ENCODE measurements around the gene GPR4.
"Not testable (repeated sequence)": the region's sequence is repeated elsewhere in the genome, so short reads cannot be mapped to it uniquely, and the experiment has no call there.

Gene GPR4

DNA sequence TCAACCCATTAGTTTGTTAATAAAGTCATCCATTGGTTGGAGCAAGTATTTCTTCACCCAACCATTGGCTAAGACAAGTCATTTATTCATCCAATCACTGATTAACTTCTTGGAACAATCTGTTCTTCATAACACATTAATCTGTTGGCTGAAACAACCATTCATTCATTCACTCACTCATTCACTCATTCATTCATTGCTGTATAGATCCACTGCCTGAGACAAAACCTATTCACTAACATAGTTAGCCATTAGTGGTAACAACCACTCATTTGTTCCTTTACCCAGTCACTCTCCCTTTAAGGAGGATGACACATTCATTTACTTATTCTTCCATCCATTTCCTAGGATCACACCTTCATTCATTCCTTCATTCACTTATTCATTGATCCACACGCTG lies 22.0 kb upstream of the GPR4 start:
- no peak for DNase-seq (ENCODE audit: low read depth in 2 of 2)

DNA sequence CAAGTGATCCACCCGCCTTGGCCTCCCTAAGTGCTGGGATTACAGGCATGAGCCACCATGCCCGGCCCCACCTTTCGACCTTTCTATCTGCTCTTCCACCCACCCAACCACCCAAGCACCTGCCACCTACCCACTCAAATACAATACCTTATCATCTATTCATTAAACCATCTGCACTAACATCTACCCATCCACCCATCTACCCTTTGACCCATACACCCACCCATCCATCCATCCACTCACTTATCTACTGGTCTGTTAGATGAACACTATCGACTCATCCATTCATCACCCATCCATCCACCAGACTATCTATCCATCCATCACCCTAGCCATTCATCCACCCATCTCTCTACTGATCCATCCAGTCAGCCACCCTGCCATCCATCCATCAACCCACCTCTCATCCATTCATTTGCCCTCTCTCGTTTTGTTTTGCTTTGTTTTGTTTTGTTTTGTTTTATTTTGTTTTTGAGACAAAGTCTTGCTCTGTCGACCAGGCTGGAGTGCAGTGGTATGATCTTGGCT lies 20.0 kb upstream of the GPR4 start:
- DNase-seq (ENCODE audit: low read depth in 2 of 2), result no peak

DNA sequence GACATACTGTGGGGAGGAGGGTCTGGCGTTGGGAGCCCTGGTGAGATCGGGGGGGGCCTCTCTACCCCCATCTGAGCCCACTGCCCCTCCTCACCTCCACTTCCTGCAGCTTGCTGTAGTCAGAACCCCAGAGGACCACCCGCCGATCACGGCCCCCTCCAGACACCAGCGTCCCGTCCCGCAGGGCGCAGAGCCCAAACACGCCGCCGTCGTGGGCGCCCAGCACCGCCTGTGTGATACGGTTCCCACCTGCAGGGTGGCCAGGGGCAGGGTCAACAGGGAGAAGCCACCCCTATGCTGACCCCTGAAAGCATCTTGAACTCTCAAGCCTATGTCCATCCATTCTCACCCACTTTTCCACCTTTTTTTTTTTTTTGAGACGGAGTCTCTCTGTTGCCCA lies 19.4 kb upstream of the GPR4 start:
- no peak for DNase-seq (ENCODE audit: low read depth in 2 of 2)

DNA sequence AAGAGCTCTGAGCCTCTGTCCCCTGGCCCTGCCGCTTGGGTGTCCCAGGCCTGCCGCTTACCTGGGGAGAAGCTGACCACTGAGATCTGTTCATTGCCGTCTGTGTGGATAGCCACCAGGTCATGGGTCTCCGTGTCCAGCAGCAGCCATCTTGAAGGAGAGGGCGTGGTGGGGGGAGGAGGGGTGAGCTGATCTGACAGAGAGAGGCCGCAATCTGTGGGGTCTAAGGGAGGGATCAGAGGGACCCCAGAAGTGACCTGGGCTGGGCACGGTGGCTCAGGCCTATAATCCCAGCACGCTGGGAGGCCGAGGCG lies 14.6 kb upstream of the GPR4 start:
- no peak for DNase-seq (ENCODE audit: low read depth in 2 of 2)

DNA sequence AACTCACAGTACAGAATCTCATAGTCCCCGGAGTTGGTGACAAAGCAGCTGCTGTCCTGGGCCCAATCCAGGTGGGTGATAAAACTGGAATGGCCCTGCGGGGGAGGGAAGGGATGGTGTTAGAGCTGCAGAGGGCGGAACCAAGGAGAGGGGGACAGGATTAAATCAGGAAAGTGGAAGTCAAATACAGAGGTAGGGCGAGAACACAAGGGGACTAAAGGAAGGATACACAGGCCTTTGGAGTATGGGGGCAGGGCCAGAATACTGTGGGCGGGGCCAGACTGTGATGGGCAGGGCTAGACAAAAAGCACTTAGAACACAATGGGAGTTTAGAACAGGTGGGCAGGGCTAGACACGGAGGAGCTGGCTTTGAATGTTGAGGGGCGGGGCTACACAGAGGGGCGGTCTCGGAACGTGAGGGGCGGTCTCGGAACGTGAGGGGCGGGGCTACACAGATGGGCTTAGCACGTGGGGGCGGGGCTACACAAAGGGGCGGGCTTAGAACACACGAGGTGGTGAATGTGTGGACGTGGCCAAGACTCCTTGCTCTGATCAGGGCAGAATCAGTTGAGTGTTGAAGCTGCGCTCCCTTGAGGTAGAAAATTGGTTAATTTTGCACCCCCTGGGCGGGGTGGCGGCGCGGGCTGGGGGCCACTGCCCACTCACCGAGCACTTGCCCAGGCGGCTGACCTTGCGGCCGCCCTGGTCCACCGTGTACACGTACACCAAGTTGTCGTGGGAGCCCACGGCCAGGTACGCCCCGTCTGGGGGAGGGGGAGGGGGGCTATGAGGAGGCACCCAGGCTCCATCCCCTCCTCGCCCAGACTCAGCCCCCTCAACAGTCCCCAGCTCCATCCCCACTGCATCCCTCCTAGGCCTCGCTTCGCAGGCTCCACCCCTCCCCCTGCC lies 14.0 kb upstream of the GPR4 start:
- peak; percentile 47 to 68 for DNase-seq (ENCODE audit: low read depth in 2 of 2)

DNA sequence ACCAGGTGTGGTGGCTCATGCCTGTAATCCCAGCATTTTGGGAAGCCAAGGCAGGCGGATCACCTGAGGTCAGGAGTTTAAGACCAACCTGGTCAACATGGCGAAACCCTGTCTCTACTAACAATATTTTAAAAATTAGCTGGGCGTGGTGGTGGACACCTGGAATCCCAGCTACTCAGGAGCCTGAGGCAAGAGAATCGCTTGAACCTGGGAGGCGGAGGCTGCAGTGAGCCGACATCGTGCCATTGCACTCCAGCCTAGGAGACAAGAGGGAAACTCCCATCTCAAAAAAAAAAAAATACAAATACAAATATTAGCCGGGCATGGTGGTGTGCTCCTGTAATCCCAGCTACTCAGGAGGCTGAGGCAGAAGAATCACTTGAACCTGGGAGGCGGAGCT lies 13.0 kb upstream of the GPR4 start:
- not testable (repeated sequence) for DNase-seq (ENCODE audit: low read depth in 2 of 2)

DNA sequence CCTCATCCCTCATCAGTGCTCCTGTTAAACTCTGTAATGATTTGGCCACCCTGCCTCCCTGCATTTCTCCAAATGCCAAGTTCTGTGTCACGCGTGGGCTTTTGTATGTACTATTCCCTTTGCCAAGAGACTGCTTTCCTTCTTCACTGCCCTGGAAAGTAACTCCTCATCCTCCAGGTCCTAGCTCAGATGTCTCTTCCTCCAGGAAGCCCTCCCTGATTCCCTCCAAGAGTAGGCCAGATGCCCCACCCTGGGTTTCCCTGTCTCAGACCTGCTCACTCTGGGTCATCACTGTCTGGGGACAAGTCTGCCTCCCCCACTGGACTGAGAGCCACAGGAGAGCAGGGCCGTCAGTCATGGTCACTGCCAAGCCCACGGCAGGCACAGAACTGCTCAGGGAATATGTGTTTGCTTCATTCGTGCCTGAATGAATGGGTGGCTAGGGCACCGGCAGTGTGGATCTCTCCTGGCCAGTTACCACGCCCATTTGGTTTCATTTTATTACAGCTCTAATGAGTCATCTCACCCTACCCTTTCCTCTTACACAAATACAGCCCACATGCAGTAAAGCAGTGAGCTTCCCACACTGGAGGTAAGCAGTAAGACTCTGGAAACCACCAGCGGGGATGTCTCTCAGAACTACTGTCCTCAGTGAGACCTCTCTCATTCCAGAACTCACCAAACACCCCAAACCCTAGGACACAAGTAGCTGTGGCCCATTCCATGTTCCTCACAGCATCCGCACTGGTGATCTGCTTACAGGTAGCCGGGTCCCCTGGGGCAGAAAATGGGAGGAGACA lies 12.1 kb upstream of the GPR4 start:
- DNase-seq (ENCODE audit: low read depth in 2 of 2), result no peak

DNA sequence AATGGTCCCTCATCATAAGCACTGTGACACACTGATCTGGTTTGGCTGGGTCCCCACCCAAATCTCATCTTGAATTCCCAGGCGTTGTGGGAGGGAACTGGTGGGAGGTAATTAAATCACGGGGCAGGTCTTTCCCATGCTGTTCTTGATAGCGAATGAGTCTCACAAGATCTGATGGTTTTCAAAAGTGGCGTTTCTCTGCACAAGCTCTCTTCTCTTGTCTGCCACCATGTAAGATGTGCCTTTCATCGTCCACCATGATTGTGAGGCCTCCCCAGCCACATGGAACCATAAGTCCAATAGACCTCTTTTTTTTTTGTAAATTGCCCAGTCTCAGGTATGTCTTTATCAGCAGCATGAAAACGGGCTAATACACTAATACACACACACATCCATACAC lies 6.9 kb upstream of the GPR4 start:
- no peak for DNase-seq (ENCODE audit: low read depth in 2 of 2)

DNA sequence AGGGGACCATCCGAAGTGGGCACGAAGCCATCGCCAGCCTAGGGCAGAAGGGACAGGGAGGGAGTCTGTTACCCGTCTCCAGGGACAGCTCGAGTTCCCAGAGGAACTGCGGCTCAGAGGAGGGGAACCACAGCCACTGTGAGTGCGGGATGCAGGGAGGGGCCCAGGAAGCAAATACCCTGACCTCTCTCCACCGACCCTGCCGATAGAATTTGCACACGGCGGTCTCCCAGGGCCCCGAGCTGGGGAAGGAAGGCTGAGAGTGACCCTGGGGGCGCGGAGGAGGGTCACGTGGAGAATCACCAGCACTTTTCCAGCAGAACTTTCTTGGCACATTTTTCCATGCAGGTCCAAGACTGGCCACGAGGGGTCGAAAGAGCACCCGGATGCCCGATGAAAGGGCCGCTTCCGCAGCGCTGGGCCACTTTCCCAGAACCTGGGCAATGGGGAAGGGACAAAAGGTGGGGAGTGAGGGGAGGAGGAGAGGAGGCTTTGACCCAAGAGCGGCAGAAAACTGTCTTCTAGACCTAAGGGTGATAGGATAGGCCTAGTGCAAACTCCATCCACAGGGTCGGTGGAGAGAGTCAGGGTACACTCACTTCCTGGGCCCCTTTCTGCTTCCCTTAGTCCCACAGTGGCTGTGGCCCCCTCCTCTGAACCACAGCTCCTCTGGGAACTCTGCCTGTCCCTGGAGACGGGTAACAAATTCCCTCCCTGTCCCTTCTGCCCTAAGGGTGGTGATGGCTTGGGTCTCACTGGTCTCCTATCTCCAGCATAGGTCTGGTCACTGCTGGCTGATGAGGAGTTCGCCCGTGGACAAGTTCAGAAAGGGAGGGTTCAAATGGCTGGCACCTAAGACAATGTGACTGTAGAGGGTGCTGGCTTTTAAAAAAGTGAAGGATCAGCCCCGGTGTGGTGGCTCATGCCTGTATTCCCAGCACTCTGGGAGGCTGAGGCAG lies 5.3 kb upstream of the GPR4 start:
- DNase-seq (ENCODE audit: low read depth in 2 of 2), result no peak

DNA sequence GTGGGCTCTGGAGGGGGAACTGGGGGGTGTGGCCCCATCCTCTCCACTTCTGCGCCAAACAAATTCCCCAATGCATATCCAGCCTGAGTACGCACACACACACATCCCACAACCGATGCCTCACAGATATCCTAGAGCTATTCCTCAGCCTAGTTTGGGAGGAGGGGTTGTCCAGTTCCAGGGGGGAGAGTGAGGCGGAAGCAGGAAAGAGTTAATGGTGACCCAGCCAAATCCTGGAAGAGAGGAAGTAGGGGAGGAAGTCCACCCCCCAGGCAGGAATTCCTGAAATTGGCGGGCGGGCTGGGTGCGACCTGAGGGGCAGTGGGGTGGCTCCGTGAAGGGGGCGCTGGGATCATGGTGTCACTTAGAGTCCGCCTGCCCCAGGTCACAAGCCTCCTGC lies 897 bp downstream of the GPR4 start:
- no peak for DNase-seq (ENCODE audit: low read depth in 2 of 2)

DNA sequence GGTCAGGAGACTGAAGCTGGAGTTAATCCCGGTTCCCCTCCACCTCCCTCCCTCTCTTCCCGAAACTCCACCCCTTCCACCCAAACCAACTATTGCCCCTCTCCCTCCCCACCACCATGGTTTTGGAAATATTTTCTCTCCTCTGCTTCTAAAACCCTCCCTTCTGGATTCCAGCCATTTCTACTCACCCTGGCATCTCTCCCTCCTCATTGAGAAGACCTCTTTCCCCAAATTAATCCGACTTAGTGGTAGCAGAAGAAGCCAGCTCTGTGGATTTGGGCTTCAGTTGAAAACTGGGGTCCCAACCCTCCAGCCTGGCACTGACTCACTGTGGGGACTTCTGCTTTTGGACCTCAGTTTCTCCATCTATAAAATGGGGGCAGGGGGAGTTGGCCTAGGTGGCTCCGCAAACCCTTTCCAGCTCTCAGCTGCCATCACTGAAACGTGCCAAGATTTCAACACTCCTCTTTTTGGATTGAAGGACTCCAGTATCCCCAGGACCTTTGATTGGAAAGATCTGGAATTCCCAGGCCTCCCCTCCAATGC lies 1.6 kb downstream of the GPR4 start:
- no peak for DNase-seq (ENCODE audit: low read depth in 2 of 2)

DNA sequence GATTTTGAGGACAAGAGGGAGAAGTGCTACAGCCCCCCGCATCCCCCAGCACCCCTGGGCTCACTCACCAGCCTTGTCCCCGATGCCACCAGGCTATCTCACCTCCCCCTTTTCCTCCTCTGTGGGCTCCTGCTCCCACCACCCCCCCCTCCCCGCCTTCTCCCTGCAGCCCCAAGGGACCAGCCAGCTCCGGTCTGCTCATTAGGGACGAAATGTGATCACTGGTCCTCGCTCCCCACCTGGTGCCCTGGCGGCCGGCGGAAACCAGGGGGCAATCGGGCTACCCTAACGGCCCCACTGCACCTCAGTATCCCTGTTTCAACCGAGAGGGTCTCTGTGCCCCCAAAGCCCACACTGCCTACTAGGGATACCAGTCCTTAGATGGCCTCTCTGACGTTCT lies 2.7 kb downstream of the GPR4 start:
- no peak for DNase-seq (ENCODE audit: low read depth in 2 of 2)

DNA sequence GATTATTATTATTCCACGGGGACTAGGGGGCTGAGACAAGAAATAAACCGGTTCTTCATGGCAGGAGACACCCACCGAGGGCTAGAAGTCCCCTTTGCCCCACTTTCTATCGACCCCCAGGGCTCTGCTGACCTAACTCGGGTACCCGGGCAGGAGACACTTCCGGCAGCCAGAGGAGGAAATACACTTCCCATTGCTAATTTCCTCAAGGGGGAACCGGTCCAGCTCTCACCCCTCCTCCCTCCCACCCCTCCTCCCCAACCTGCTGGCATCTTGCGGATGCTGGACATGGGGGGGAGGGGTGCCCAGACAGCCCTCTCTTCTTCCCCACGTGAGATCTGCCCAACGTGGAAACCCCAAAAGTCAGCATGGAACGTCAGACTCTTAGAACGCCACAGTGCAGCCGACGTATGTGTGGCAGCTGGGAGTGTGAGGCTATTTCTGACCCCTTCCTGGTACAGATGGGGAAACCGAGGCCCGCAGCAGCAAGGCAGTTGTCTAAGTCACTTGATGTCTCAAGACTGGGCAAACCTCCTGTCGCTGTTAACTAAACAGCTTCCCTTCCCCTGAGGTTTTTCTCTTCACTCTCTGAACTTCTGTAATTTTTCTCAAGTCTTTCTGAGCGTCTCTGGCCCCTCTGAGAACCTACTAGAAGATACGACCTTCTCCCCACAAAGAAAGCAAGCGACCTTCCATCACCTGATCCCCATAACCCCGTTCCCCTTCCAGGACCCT lies 3.6 kb downstream of the GPR4 start:
- no peak for DNase-seq (ENCODE audit: low read depth in 2 of 2)

DNA sequence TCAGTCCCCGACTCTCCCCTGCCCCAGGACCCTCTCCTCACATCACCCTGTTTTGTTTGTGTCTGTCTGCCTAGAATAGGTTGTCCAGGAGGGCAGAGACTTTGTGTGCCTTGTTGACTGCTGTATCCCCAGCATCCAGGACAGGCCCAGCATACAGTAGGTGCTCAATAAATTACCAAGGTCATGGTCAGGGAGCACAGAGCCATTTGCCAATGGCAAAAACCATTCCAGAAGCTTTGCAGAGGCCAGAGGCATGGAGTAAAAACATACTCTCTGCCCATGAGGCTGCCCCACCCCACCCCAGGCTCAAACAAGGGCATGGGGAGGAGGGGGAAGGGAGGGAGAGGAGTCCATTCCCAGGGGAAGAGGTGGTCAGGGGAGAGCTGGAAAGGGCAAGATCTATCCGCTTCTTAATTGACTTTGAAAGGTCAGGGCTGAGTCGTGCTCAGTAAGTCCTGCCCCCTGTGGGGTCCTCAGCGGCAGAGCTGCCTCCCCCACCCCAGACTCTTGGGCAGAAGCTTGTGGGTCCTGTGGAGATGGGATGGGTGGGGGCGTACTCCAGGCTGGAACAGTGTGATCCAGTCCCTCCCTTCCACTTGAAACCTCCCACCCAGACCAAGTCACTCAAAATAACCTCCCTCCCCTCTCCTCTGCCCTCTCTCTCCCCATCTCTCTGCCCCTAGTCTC lies 4.4 kb downstream of the GPR4 start:
- DNase-seq (ENCODE audit: low read depth in 2 of 2), result no peak

DNA sequence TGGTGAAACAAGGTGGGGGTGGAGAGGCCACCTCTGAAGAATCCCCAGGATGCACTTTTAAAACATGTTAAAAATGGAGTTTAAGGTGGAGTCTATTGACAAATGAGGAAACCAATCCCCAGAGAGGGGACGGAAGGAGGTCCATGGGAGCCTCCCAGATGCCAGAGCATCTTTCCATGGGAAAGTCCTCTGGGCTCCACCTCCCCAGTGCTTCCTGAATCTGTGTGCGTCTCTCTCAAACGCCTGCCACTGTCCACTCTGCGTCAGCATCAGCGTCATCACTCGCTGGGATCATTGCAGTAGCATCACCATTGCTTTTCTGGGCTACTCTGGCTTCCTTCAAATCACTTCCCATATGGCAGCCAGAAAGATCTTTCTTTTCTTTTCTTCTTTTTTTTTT lies 6.2 kb downstream of the GPR4 start:
- DNase-seq (ENCODE audit: low read depth in 2 of 2), result no peak

DNA sequence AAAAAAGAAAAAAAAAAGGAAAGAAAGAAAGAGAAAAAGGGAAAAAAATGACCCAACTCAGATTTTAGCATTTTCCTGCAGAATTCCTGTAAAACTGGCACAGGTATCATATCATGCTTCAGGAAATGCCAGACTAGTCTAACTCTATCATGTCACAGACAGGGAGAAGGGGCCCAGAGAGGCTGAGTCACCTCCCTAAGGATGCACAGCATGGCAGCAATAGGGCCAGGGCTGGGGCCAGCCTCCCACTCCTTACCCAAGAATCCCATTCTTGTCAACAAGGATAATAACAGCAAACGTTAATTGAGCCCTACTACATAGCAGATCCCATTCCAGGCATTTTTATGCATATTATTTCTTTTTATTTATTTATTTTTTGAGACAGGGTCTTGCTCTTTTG lies 8.5 kb downstream of the GPR4 start:
- no peak for DNase-seq (ENCODE audit: low read depth in 2 of 2)

DNA sequence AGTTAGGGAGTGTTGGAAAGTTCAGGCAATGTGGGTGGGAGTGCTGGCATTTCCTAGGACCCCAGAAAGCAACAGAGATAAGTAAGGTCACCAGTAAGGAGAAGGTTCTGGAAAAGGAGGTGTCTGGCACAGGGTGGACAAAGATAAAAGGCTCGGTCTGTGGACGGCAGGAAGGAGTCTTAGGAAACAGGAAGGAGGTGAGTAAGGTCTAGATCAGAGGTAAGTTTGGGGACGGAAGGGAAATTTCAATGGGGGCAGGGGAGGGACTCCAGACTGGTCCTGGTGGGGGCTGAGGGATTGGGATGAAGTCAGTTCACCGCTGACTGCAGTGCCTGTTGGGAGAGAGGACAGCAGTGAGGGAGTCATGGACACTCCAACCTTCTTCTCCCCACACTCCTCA lies 9.6 kb downstream of the GPR4 start:
- no peak for DNase-seq (ENCODE audit: low read depth in 2 of 2)

DNA sequence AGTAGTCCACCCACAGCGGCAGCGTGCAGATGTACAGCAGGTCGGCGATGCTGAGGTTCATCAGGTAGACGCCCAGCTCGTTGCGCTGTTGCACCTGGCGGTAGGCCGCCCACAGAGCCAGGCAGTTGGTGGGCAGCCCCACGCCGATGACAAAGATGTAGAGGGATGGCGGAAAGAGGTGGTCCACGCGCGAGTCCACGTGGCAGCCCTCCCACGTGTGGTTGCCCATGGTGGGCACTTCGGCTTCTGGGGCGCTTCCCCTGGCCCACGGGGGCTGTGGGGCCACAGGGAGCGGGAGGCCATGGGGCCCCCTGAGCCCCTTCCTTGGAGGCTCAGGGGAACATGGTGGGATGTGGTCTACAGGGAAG lies 10.4 kb downstream of the GPR4 start:
- DNase-seq (ENCODE audit: low read depth in 2 of 2), result no peak

DNA sequence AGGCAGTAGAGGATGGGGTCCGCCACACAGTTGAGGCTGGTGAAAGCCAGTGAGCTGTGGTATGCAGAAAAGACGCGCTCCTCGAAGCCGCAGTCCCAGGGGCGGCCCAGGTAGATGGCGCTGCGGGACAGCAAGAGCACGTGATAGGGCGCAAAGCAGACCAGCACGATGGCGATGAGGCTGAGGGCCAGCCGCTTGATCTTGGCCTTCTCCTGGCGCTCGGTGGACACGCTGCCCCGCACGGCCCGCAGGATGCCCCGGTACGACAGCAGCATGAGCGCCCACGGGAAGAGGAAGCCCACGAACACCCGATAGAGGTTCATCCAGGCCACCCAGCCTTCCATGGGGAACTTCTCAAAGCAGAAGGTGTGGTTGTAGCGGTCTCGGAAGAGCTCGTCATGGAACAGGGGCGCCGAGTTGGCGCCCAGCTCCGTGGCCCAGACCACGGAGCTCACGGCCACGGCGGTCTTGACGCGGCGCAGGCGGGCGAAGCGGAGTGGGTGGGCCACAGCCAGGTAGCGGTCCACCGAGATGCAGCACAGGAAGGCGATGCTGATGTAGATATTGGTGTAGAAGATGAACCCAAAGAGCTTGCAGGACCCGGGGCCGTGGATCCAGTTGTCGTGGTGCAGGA lies 10.9 kb downstream of the GPR4 start:
- no peak for DNase-seq (ENCODE audit: low read depth in 2 of 2)
